GM21529 (cell line): ENCODE measurements around the gene LY6G5C.

Source experiments
- ATAC-seq: cut with Tn5 transposase; IDR thresholded peaks from one replicate; pipeline ENCODE4 v1.9.1; 2021; ENCODE audit not compliant: unreplicated experiment

The LY6G5C gene, protein sequence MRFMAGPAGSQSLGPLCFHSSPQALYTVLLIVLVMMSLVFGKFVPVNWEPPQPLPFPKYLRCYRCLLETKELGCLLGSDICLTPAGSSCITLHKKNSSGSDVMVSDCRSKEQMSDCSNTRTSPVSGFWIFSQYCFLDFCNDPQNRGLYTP

DNA sequence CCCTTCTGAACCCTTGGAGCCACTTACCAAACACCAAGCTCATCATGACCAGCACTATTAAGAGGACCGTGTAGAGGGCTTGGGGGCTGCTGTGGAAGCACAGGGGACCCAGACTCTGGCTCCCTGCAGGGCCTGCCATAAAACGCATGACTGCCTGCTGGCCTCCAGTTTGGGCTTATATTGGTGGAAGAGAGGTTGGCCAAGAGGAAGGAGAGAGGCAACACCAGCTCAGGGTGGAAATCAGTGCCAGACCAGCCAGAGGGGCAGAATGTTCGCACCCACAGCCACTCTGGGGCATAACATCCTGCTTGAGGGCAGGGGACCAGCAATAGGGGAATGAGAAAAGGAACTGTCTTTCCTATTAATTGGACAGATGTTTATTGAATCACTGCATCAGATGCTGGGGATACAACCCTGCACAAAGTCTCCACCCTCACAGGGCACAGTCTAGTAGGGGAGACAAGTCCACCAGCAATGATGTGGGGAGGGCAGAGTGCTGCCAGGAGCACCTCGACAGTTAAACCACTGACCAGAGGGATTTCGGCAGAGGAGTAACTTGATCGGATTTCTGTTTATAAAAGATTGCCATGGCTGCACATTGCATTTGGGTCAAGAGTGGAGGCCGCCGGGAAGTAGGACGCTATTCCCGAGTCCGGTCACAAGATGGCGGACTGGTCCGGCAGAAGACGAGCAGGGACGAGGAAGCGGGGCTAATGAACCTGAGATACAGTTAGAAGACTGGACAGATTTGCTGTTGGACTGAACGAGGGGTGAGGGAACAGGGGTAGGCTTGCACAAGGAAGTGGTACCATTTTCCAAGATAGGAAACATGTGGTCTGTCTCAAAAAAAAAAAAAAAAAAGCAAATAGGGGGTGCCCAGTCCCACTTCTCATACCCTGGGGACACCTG lies at the start of gene LY6G5C:
Gene LY6G5C (minus strand): TSS at position 842 of the 909 bp plus-strand sequence. CDS start 694 bp downstream, at position 148.
- no peak for ATAC-seq

DNA sequence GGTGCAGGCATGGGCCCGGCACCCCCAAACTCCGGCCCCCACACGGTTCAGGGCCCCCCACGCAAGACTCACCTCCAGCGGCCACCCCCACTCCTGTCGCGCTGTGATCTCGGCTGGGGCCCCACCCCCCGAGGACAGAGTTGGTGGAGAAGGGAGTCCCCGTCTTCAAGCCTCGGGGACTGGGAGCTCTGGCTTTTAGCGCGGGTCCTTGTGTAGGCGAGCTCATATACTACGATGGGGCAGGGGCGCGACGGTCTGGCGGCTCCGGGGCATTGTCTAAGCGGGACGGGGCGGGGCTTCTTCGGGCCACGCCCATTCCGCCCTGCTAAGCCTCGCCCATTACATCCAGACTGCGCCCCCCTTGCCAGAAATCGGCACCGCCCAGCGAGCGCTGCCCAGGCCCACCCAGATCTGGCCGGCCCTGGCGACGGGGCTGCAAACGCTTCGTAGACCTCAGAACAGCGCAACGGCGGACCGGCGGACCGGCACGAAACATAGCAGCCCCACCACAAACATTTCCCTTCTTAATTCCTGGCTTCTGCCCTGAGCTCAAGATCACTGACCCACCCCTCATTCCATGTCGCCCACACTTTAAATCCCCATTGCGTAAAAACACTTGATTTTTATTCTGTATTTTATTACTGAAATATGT lies 49.2 kb upstream of the LY6G5C start:
- ATAC-seq, result peak; percentile 47

DNA sequence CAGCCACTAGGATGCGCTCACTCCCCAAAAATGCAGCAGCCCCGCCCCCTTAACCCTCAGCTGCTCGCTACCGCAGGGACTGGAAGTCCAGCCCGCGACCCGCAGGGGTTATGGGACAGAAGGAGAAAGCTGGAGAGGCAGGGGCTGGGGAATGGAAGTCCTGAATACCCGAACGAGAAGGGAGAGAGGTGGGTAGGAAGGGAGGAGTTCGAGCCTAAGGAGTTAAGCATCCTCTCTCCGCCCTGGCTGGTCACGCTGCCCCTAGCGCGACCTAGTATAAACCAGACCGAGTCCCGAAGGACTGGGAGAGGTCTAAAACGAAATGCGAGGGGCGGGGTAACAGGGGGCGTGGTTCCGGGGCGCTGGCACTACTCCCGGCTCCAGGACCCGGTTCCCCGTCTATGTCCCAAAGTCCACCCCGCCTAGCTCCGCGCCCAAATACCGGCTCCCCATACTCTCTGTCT lies 48.7 kb upstream of the LY6G5C start:
- ATAC-seq, result peak; percentile 46

DNA sequence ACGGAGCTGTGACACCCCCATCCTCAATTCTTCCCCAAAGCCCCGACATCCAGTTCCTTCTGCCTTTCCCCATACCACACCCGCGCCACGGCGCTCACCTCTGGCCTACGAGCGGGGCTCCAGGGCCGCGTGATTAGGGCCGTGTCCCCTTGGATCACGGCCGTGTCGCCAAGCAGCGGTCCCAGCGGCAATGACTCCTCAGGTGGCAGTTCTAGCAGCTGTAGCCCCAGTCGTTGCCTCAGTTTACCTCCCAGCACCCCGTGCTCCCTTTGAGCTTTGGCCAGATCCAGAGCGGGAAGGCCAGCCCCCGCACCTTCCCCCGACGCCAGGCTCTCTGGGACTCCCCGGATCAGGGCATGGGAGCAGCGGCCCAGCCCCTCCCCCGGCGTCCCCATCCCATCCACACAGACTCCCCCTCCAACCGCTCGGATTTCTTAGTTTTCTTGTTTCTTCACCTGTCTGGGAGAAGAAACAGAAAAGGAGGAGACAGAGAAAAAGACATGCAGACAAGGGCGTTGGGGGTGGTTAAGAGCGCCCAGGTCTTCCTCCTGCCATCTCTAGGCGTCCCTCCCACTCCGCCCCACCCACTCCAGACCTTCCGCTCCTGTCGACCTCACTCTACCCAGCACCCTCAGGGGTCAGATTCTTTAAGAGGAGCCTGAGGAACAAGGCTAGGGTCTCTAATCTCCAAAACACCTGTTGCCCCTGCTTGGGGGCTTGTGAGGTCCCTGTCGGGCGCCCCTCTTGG lies 48.1 kb upstream of the LY6G5C start, which contains the start of gene DDAH2:
Gene DDAH2 (minus strand): TSS at position 533 of the 748 bp plus-strand sequence. CDS start 138 bp downstream, at position 395.
- no peak for ATAC-seq

DNA sequence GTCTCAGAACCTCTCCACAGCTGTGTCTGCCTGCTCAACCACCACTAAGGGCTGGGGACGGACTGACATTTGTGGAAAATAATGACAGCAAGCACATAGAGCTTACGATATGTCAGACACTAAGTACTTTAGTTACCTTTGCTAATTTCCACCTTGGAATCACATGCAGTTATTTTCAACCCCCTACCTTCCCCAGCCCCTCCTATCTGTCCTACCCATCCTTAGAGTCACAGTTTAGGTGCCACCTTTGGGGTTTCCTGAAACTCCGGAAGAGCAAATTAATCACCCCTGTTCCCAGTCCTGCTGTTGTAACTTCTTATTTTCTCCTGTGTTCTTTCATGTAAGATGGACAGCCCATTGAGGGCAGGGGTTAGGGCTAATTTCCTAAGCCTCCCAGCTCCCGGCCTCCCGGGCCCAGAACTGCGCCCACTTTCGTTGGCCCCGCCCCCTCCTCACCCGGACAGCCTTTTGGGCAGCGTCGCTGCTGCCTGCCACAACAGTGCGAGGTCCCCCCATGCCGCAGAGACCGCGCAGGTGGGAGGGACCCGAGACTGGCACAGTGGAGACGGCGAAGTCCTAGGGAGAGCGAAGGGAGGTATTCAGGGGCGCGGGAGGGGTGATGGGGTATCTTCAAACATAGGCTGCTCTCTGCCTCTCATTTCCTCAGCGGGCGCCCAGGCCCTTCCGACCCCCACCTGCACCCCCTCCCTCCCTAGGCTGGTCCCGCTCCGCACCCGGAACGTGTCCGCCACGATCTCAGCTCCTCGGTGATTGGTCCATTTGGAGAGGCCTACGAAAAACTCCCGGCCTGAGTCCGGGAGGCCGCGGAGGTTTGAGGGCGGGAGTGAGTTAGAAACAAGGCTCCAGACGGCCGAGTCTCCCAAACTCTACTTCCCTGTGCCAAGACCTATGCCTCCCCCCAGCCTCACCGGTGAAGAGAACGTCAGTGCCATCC lies 47.1 kb upstream of the LY6G5C start:
- no peak for ATAC-seq

DNA sequence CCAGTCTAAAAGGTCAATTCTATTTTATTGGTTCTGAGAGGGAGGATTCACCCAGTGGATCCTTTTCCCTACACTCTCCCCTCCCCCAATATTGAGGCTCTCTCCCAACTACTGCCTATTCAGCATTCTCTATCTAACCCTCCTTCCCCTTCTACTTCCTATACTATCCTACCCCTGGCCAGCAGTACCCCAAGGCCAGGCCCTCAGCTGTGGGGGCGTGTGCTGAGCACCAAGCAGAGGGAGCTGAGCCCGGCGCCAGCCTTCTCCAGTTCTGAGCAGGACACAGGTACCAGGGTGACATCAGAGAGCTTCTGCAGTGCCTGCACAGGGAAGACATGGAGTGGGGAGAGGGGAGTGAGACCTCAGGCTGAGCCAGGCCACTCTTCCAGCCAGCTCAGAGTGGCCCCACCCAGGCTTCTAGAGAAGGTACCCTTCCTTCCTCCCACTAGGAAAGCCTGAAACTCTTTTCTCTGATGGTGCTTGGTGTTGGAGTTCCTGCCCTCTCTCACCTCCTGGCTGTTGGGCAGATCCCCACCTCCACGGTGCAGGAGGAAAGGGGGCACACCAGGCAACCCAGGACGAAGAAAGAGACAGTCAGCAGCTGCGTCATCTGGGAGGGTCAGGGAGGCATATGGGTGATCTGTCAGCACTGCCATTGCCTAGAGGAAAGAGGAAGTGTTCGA lies 46.3 kb upstream of the LY6G5C start:
- peak; percentile 43 for ATAC-seq

DNA sequence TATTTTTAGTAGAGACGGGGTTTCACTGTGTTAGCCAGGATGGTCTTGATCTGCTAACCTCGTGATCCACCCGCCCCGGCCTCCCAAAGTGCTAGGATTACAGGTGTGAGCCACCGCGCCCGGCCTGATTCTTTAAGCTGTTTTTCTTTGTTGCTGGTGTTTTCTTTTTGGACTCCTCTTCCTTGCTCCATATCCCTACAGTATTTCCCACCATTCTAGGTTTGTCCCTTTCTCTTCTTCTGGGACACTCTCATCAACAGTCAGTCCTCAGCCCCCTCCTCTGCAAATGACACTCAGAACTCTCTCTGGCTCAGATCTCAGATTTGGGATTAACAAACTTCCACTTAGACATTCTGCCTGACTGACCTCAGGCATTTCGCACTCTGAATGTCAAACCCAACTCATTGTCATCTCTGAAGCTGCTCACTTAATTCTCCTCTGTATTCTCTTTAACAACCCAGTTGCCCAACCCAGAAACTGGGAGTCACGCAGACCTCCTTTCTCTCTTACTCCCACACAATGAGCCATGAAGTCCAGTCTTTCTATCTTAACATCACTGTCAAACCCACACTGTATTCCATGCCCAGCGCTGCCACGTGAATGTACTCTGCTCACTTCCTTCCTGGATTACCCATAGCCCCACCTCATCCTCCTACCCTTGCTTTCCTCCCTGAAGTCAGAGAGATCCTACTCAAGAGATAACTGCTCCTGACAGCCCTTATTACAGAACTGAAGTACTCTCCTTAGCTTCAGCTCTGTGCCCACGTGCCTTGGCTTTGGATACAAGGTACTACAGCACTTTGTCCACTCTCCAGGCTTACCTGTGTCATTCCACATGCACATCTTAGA lies 44.9 kb upstream of the LY6G5C start:
- no peak for ATAC-seq

DNA sequence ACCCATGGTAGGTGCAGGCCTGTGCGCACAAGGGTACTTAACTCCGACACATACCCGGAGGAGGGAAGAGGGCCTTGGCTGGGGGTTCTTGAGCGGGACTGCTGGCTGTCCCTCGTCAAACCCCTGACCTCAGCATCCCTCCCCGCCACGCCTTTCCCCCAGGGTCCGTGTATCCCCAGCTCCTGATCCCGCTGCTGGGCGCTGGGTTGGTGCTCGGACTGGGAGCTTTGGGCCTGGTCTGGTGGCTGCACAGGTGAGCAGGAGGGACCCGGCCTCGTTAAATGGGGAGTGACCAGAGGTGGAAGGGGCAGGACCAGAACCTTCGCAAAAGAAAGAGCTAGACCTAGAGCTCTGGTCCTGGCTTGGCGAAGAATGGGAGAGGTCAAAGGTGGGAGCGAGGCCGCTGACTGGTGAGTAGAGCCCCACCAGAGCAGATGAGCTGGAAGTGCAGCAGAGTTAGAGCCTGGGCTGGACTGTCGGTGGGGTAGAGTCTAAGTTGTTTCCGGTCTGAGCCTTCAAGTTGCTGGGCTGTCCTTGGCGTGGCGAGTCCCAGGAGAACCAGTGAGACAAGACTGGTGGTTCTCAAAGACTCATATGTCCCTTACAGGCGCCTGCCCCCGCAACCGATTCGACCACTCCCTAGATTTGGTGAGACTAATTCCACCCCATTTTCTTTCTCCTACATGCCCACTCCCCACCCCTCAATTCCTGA lies 43.3 kb upstream of the LY6G5C start:
- no peak for ATAC-seq

DNA sequence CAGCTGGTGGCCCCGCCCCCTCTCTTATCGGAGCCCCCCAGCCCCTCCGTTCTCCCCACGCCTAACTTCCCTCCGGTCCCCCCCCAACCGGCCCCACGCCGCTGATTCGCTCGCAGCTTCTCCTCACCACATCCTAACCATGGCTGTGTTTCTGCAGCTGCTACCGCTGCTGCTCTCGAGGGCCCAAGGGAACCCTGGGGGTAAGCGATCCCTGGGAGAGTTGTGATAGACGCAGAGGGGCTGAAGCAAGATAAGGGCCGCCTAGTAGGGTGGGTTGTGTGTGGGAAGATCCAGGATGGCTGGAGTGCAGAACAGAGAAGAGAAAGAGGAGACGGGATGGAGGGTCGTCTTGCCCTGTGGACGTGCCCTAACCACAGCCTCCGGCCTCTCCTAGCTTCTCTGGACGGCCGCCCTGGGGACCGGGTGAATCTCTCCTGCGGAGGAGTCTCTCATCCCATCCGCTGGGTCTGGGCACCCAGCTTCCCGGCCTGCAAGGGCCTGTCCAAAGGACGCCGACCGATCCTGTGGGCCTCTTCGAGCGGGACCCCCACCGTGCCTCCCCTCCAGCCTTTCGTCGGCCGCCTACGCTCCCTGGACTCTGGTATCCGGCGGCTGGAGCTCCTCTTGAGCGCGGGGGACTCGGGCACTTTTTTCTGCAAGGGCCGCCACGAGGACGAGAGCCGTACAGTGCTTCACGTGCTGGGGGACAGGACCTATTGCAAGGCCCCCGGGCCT lies 42.5 kb upstream of the LY6G5C start, which contains the start of gene MPIG6B:
Gene MPIG6B (plus strand): TSS at position 129 of the 735 bp plus-strand sequence. CDS start 11 bp downstream, at position 140.
- no peak for ATAC-seq

DNA sequence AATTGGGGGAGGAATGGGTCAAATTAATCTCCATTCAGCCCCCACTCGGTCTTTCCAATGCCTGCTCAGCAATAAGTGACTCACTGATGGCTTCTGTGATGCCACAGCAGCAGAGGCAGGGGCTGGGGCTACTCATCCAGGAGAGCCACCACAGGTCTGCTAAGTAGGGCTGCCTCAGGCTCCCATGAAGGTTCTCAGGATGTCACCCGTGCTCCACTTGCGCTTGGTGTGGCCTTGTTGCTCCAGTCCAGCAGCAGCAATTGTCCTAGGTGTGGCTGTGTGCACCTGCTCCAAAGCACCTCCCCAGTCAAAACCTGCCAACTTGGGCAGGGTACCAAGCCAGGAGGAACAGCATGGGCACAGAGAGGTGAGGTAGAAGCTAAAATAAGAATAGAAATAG lies 41.3 kb upstream of the LY6G5C start:
- ATAC-seq, result no peak

DNA sequence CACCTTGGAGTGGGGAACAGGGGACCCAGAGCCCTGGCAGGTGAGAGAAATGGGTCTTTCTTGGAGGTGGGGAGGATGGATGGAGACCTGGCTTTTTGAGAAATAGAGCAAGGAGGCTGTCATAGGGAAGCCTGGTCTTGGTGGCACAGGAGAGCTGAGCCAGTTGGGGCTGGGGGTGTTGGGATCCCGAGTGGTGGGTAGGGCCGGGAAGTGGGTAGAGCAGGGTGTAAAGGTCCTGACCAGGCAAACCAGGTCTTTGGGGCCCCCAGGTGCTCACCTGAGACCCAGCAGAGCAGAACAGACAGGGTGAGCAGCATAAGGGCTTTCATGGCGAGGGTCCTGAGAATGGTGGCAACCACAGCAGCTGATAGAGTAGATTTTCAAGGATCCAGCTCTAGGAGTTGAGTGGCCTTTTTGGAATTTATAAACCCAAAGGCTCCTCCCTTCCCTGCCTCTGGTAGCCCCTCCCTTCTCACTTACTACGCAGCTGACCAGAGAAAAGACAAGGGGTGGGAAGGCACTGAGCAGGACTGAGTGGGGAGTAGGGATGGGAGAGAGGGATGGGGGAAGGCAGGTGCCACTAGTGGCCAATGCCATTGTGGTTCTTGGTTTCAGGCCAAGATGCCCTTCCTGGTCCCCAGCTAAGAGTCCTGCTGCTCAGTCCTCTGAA lies 40.6 kb upstream of the LY6G5C start, which contains the start of gene LY6G6C:
Gene LY6G6C (minus strand): TSS at position 396 of the 670 bp plus-strand sequence. CDS start 67 bp downstream, at position 329.
- no peak for ATAC-seq

DNA sequence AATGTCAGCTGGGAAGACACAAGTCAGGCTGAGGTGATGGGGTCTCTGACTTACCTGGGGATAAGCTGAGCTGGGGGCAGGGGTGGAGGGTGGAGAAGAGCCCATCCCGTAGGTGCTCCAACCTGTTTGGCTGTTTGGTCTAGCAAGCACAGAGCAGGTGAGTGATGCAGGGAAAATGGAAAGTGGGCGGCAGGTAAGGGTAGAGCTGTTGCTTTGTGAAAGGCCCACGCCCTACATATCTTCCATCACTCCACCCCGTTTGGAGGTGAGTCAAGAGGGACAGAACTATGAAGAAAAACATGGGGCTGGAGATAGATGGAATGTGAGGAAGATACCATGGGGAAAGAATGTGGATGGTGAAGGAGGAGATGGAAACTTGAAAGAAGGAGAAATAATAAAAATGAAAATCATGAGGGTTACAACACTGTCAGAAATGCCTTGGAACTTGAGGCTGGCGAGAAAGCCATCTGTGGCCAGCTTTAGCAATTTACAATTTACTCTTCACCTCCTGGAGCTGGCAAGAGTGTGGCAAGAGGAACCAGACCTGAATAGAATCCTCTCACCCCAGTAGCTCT lies 39.4 kb upstream of the LY6G5C start:
- ATAC-seq, result no peak

DNA sequence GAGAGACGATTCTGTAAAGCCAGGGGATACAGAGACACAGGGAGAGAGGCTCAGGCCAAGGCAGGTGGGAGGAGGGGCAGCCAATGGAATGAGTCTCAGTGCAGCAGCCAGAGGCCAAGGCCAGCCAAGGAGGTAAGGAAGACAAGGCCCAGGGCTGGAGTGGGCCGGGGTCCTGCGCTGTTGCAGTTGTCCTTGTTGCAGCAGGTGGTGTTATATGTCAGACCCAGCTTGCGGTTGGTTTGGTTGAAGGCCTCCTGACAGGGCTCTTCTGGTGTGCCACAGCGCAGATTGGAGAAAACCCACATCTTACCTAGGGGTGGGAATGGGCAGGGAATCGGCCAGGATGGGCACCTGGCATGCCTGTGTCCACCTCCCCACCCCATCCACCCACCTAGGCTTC lies 38.1 kb upstream of the LY6G5C start:
- ATAC-seq, result no peak

DNA sequence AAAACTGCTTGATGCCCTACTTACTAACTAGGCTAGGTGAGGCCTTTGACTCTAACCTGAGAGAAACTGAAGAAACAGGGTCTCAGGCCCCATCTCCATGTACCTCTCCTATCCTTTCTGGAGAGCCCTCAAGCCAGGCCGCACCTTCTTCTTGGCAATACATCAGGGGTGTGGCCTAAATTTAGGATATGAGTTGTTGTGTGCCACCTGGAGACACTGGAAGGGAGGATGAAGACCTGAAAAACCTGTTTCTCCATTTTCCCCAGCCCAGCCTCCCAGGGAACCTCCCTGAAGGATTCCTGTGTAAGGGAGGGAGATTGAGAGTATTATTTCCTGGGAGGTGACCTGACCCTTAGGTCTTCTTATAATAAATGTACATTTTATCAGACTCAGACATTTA lies 37.4 kb upstream of the LY6G5C start:
- no peak for ATAC-seq

DNA sequence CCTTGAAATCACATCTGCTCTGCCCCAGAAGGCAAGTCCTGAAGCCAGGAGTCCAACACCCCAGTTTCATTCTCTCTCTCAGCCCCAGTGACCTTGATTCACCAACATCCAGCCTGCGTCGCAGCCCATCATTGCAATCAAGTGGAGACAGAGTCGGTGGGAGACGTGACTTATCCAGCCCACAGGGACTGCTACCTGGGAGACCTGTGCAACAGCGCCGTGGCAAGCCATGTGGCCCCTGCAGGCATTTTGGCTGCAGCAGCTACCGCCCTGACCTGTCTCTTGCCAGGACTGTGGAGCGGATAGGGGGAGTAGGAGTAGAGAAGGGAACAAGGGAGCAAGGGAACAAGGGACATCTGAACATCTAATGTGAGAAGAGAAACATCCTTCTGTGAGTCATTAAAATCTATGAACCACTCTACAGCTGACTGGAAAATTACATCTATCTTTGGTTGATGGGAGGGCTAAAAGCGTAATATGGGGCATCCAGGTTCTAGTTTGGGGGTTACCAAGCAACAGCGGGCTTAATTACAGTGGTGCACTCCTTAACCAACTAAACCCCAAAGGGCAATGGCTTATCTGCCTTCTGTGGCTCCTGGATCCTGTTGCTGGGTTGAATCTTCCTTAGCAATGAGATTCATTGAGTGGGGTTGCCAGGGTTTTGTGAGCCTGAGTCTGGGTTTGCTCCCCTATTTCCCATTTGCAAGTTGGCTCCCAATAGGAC lies 36.8 kb upstream of the LY6G5C start:
- ATAC-seq, result no peak
